Endothelial cell of umbilical vein (primary cell): ENCODE results near the gene DTX3L. TPM values are rescaled to one million over a fixed set of nuclear protein-coding genes. Genes with fewer than 3 reads are reported as not detected.

ENCODE experiments used
- BruUV-seq: library from RNA; stranded (reverse); fragments of 400-500 nt; replicated peaks from 2 replicates; lab custom pipeline; 2021; lab: Mats Ljungman, UMichigan
- CTCF ChIA-PET: fragments of 300-600, 350-600 bp; sonication (Branson Sonifier 250); formaldehyde crosslinking; loops from one replicate; lab custom pipeline; 2021; ENCODE audit warnings: antibody characterized with exemption, inconsistent platforms; lab: Charles Lee
- POLR2A ChIA-PET: fragments of 300-600, 350-600 bp; sonication (Branson Sonifier 250); formaldehyde crosslinking; loops from one replicate; lab custom pipeline; 2021; ENCODE audit warnings: antibody characterized with exemption, inconsistent platforms; lab: Charles Lee
- DNase-seq: peaks from one replicate; pipeline ENCODE4 v3.0.0-alpha.2; 2011; ENCODE audit warnings: low read depth, low spot score
- FAIRE-seq: peaks from 2 replicates; lab custom pipeline; 2011; peaks lifted over from hg19 to GRCh38; lab: Jason Lieb, UNC
- H2AFZ ChIP-seq: 2 replicates; pipeline ENCODE4 v1.6.0; 2012; ENCODE audit warnings: low read depth, low read length, control low read depth, inconsistent platforms
- H3K27ac ChIP-seq: 2 replicates; pipeline ENCODE4 v1.5.1; 2011; ENCODE audit warnings: low read depth, mild to moderate bottlenecking, control low read depth, low read length, moderate library complexity; ENCODE audit not compliant: insufficient read depth
- H3K27me3 ChIP-seq, 2 experiments: 2 replicates each; pipeline versions ENCODE4 v1.6.0 to v1.6.1; 2011; ENCODE audit warnings: low read length in 2 of 2, mixed read lengths in 1 of 2; ENCODE audit not compliant: control insufficient read depth in 2 of 2, insufficient read depth in 2 of 2
- H3K36me3 ChIP-seq, 2 experiments: 2 replicates in 1 of 2; 3 replicates in 1 of 2; pipeline ENCODE4 v1.5.1; 2011; ENCODE audit warnings: low read length in 2 of 2, mild to moderate bottlenecking in 1 of 2, moderate library complexity in 1 of 2; ENCODE audit not compliant: control insufficient read depth in 2 of 2, insufficient read depth in 2 of 2; ENCODE audit errors: extremely low read depth in 1 of 2
- H3K4me1 ChIP-seq: 3 replicates; pipeline ENCODE4 v1.5.1; 2011; ENCODE audit warnings: mild to moderate bottlenecking, low read length; ENCODE audit not compliant: control insufficient read depth, insufficient read depth; ENCODE audit errors: extremely low read depth
- H3K4me2 ChIP-seq: 2 replicates; pipeline ENCODE4 v1.6.1; 2011; ENCODE audit warnings: low read length, control low read depth, mixed read lengths; ENCODE audit not compliant: insufficient read depth
- H3K4me3 ChIP-seq, 3 experiments: fragments of 200-600 bp in 1 of 3; sonication (generic), shearing (Covaris generic) in 1 of 3; replicated peaks in 1 of 3; 2 replicates each; pipeline ENCODE4 v1.5.1; 2011 to 2016; ENCODE audit warnings: control low read depth in 3 of 3, low read length in 3 of 3, mild to moderate bottlenecking in 2 of 3, inconsistent platforms in 1 of 3, low read depth in 1 of 3, moderate library complexity in 1 of 3; ENCODE audit not compliant: insufficient read depth in 1 of 3
- H3K79me2 ChIP-seq: 2 replicates; pipeline ENCODE4 v1.6.0; 2012; ENCODE audit warnings: low read length, inconsistent platforms; ENCODE audit not compliant: control insufficient read depth, insufficient read depth
- H3K9ac ChIP-seq: replicated peaks from 2 replicates; pipeline ENCODE3; 2011; ENCODE audit warnings: low read length, control low read depth; ENCODE audit not compliant: insufficient read depth; ENCODE audit errors: extremely low read depth
- H3K9me1 ChIP-seq: replicated peaks from 3 replicates; pipeline ENCODE4 v1.6.0; 2011; ENCODE audit warnings: mild to moderate bottlenecking, low read length; ENCODE audit not compliant: control insufficient read depth, insufficient read depth; ENCODE audit errors: extremely low read depth
- H3K9me3 ChIP-seq: replicated peaks from 2 replicates; pipeline ENCODE4 v1.5.1; 2012; ENCODE audit warnings: low read length, inconsistent platforms; ENCODE audit not compliant: control insufficient read depth, insufficient read depth
- H4K20me1 ChIP-seq: replicated peaks from 2 replicates; pipeline ENCODE3; 2011; ENCODE audit warnings: mild to moderate bottlenecking, low read length; ENCODE audit not compliant: control insufficient read depth, insufficient read depth; ENCODE audit errors: extremely low read depth
- CTCF ChIP-seq, 2 donors: IDR thresholded peaks; 1 replicate in 1 of 2; 2 replicates in 1 of 2; pipeline ENCODE4 v1.5.1; 2011; ENCODE audit warnings: low read length in 2 of 2, mild to moderate bottlenecking in 2 of 2, moderate library complexity in 2 of 2, control low read depth in 1 of 2, inconsistent platforms in 1 of 2, low read depth in 1 of 2; ENCODE audit not compliant: insufficient read depth in 1 of 2; ENCODE audit errors: extremely low read depth in 1 of 2
- EZH2 ChIP-seq: IDR thresholded peaks from 2 replicates; pipeline ENCODE4 v1.6.1; 2012; ENCODE audit warnings: borderline replicate concordance, low read depth, mild to moderate bottlenecking, moderate library complexity, low read length, inconsistent platforms; ENCODE audit not compliant: severe bottlenecking
- FOS ChIP-seq: IDR thresholded peaks from 2 replicates; pipeline ENCODE4 v1.6.1; 2011; ENCODE audit warnings: mild to moderate bottlenecking, low read length, moderate library complexity, borderline replicate concordance; ENCODE audit not compliant: insufficient read depth
- GATA2 ChIP-seq: IDR thresholded peaks from 2 replicates; pipeline ENCODE4 v1.7.0; 2011; ENCODE audit warnings: low read depth, mild to moderate bottlenecking, moderate library complexity, mixed read lengths, low read length; ENCODE audit not compliant: insufficient read length, insufficient read depth
- JUN ChIP-seq: IDR thresholded peaks from 2 replicates; pipeline ENCODE4 v1.6.1; 2011; ENCODE audit warnings: borderline replicate concordance, low read depth; ENCODE audit not compliant: insufficient read length, insufficient read depth
- MAX ChIP-seq: IDR thresholded peaks from 2 replicates; pipeline ENCODE4 v1.6.1; 2011; ENCODE audit not compliant: insufficient read depth, insufficient read length
- MYC ChIP-seq: IDR thresholded peaks from one replicate; pipeline ENCODE4 v1.6.1; 2011; ENCODE audit warnings: mild to moderate bottlenecking, low read depth, low read length
- POLR2A ChIP-seq: IDR thresholded peaks from 2 replicates; pipeline ENCODE4 v1.6.1; 2012; ENCODE audit warnings: low read depth, mild to moderate bottlenecking, control low read depth, low read length
- POLR2AphosphoS5 ChIP-seq: IDR thresholded peaks from 2 replicates; pipeline ENCODE4 v1.6.1; 2012; ENCODE audit warnings: low read depth, mild to moderate bottlenecking, control low read depth, low read length, moderate library complexity; ENCODE audit not compliant: insufficient read depth
- dilution Hi-C: fragments of 300-500 bp; cut with MboI; formaldehyde crosslinking; loops from one replicate; pipeline ENCODE4 v1.15.0; 2019; ENCODE audit warnings: low sequenced_read_pairs; ENCODE audit not compliant: extremely low pct_ligation_motif_present
- intact Hi-C: fragments of 100-400 bp; cut with micrococcal nuclease; formaldehyde crosslinking; loops from one replicate; pipeline ENCODE4 v1.10.0; 2022
- polyA plus RNA-seq, 4 experiments: library from polyadenylated mRNA; depleted of rRNA in 3 of 4; stranded (reverse) in 3 of 4; unstranded in 1 of 4; fragments of >200 nt; gene quantifications; 2 replicates each; pipeline versions ENCODE4 v1.2.1 to v1.2.3, GENCODE V29; 2011 to 2012; ENCODE audit warnings: missing spikeins in 1 of 4
- total RNA-seq: library from RNA; stranded (reverse); gene quantifications from 2 replicates; pipeline ENCODE4 v1.2.3, GENCODE V29; 2021

The DTX3L gene
- total and polyA plus RNA-seq, 2 donors (not counting 3 experiments of a cell fraction or from before 2014, with no cell fraction given), result 3.2 to 20.5 TPM

GRCh38 chr3:122572940-122573412, 8.8 kb downstream of the DTX3L start:
- Histone ChIP-seq H3K4me3 (no peak overlapping the region), H3K36me3 (peaks cover 0 to 2% of the 10 kb centered on the region in 2 experiments), H3K27ac (no peak overlapping the region), H3K4me2 (no peak overlapping the region), H3K4me1 (peaks cover 14% of the 10 kb centered on the region), H2AFZ (no peak overlapping the region), H4K20me1 (no peaks in the 10 kb centered on the region), H3K79me2 (no peaks in the 10 kb centered on the region), H3K9me1 (no peaks in the 10 kb centered on the region), H3K9me3 (no peaks in the 10 kb centered on the region), H3K27me3 (no peaks in the 10 kb centered on the region), H3K9ac (no peak overlapping the region)
- FAIRE-seq, result peak; percentile 84
- intact Hi-C loops (no loop called here), dilution Hi-C loops (no loop called here)
- peak; percentile 63 for DNase-seq
- ChIA-PET POLR2A (no interaction called here), CTCF (interaction anchor here (1.2 to 2.9 kb wide), 2 partner anchors 9 to 106 kb away, joined by 3 to 10 read pairs; partner anchors contain the start of genes DTX3L and PARP9)
- no peak for TF ChIP-seq EZH2
- TF ChIP-seq POLR2A, result no peak
- no peak for TF ChIP-seq MAX
- no peak for TF ChIP-seq GATA2
- TF ChIP-seq MYC, result no peak
- peak; percentile 82 for TF ChIP-seq FOS
- TF ChIP-seq CTCF (IDR thresholded peaks at IDR 0.05; ENCODE audit: extremely low read depth in 1 of 2, insufficient read depth in 1 of 2, low read depth in 1 of 2, low read length in 2 of 2), result no peak
- TF ChIP-seq POLR2AphosphoS5, result peak; percentile 33
- TF ChIP-seq JUN, result peak; percentile 66
- no TSS peak for BruUV-seq
